WTC11 (cell line): ENCODE data around the gene SLC6A16. TPM values are rescaled to one million over a fixed set of nuclear protein-coding genes. Genes with fewer than 3 reads are reported as not detected.

ENCODE experiments used
- ATAC-seq: fragments of 200-7000 bp; cut with Tn5 transposase; 2 replicates; pipeline ENCODE4 v1.10.0; 2021; ENCODE audit warnings: mild to moderate bottlenecking, moderate library complexity
- CTCF ChIA-PET: fragments of 300-600 bp; sonication (Branson Sonifier 250); formaldehyde crosslinking; loops from one replicate; lab custom pipeline; 2021; ENCODE audit warnings: antibody characterized with exemption; lab: Charles Lee
- POLR2A ChIA-PET: fragments of 350-600 bp; sonication (Branson Sonifier 250); formaldehyde crosslinking; loops from one replicate; lab custom pipeline; 2021; ENCODE audit warnings: antibody characterized with exemption; lab: Charles Lee
- DNase-seq: peaks from one replicate; pipeline ENCODE4 v3.0.0; 2021; ENCODE audit warnings: low spot score
- H3K27ac Mint-ChIP-seq: 2 replicates; pipeline ENCODE4 v1.8.0; 2021; ENCODE audit warnings: mixed read lengths
- H3K27me3 Mint-ChIP-seq: 2 replicates; pipeline ENCODE4 v1.8.0; 2021; ENCODE audit warnings: low read depth, mild to moderate bottlenecking, moderate library complexity, mixed read lengths
- H3K36me3 Mint-ChIP-seq: 2 replicates; pipeline ENCODE4 v1.8.0; 2021; ENCODE audit warnings: mixed read lengths
- H3K4me1 Mint-ChIP-seq: 2 replicates; pipeline ENCODE4 v1.8.0; 2022; ENCODE audit warnings: mixed read lengths
- H3K4me3 Mint-ChIP-seq: 2 replicates; pipeline ENCODE4 v1.8.0; 2021; ENCODE audit warnings: mild to moderate bottlenecking, moderate library complexity, mixed read lengths
- H3K9me3 Mint-ChIP-seq: 2 replicates; pipeline ENCODE4 v1.8.0; 2021; ENCODE audit warnings: mixed read lengths
- CBFB ChIP-seq: sonication (generic); formaldehyde crosslinking; IDR thresholded peaks from 2 replicates; pipeline ENCODE4 v1.8.1; 2022; ENCODE audit warnings: mild to moderate bottlenecking, low read depth, missing genetic modification reagents
- ETV6 ChIP-seq: sonication (generic); formaldehyde crosslinking; IDR thresholded peaks from 2 replicates; pipeline ENCODE4 v1.8.1; 2022; ENCODE audit warnings: mild to moderate bottlenecking, missing genetic modification reagents
- KAT7 ChIP-seq: sonication (generic); formaldehyde crosslinking; IDR thresholded peaks from 2 replicates; pipeline ENCODE4 v1.8.1; 2023; ENCODE audit warnings: missing genetic modification reagents, mild to moderate bottlenecking, borderline replicate concordance
- MXD4 ChIP-seq: fragments of 250-450 bp; sonication (Bioruptor Pico); IDR thresholded peaks from 2 replicates; pipeline ENCODE4 v1.8.0; 2021; ENCODE audit warnings: mild to moderate bottlenecking, moderate library complexity, borderline replicate concordance
- MYBL2 ChIP-seq: sonication (generic); formaldehyde crosslinking; IDR thresholded peaks from 2 replicates; pipeline ENCODE4 v1.8.1; 2023; ENCODE audit warnings: mild to moderate bottlenecking, moderate library complexity, missing genetic modification reagents
- NFE2L1 ChIP-seq: sonication (generic); formaldehyde crosslinking; IDR thresholded peaks from 2 replicates; pipeline ENCODE4 v1.8.1; 2023; ENCODE audit warnings: missing genetic modification reagents
- NFYB ChIP-seq: sonication (generic); formaldehyde crosslinking; conservative IDR thresholded peaks from 2 replicates; pipeline ENCODE4 v1.8.0; 2022; ENCODE audit warnings: low read depth, missing genetic modification reagents
- OVOL2 ChIP-seq: fragments of 250-450 bp; sonication (Bioruptor Pico); IDR thresholded peaks from 2 replicates; pipeline ENCODE4 v1.9.0; 2021; ENCODE audit warnings: mild to moderate bottlenecking, borderline replicate concordance
- TEAD4 ChIP-seq: sonication (generic); formaldehyde crosslinking; IDR thresholded peaks from 2 replicates; pipeline ENCODE4 v1.8.0; 2022; ENCODE audit warnings: mild to moderate bottlenecking, missing genetic modification reagents
- ZNF219 ChIP-seq: sonication (generic); formaldehyde crosslinking; IDR thresholded peaks from 2 replicates; pipeline ENCODE4 v1.8.0; 2023; ENCODE audit warnings: missing genetic modification reagents, mild to moderate bottlenecking, borderline replicate concordance
- ZNF671 ChIP-seq: fragments of 250-450 bp; sonication (Bioruptor Pico); IDR thresholded peaks from 2 replicates; pipeline ENCODE4 v1.8.0; 2021; ENCODE audit warnings: mild to moderate bottlenecking
- total RNA-seq: library from RNA; stranded (reverse); gene quantifications from 3 replicates; pipeline ENCODE4 v1.2.3, GENCODE V29; 2021
- TF ChIP-seq, protein P1 (sequence below): sonication (generic); formaldehyde crosslinking; IDR thresholded peaks from 2 replicates; pipeline ENCODE4 v1.8.1; 2022; ENCODE audit warnings: low read depth, missing genetic modification reagents, borderline replicate concordance
- TF ChIP-seq, protein P2 (sequence below): sonication (generic); formaldehyde crosslinking; IDR thresholded peaks from 2 replicates; pipeline ENCODE4 v1.8.1; 2023; ENCODE audit warnings: mild to moderate bottlenecking, moderate library complexity, missing genetic modification reagents
- TF ChIP-seq, protein P3 (sequence below): sonication (generic); formaldehyde crosslinking; IDR thresholded peaks from 2 replicates; pipeline ENCODE4 v1.8.1; 2023; ENCODE audit warnings: mild to moderate bottlenecking, missing genetic modification reagents, moderate library complexity
- TF ChIP-seq, protein P4 (sequence below): sonication (generic); formaldehyde crosslinking; IDR thresholded peaks from 2 replicates; pipeline ENCODE4 v1.8.1; 2022; ENCODE audit warnings: mild to moderate bottlenecking, moderate library complexity, missing genetic modification reagents
- TF ChIP-seq, protein P5 (sequence below): sonication (generic); formaldehyde crosslinking; IDR thresholded peaks from 2 replicates; pipeline ENCODE4 v1.8.0; 2022; ENCODE audit warnings: mild to moderate bottlenecking, missing genetic modification reagents
- TF ChIP-seq, protein P6 (sequence below): sonication (generic); formaldehyde crosslinking; IDR thresholded peaks from 2 replicates; pipeline ENCODE4 v1.8.1; 2022; ENCODE audit warnings: missing genetic modification reagents, borderline replicate concordance
- TF ChIP-seq, protein P7 (sequence below): sonication (generic); formaldehyde crosslinking; conservative IDR thresholded peaks from 2 replicates; pipeline ENCODE4 v1.8.1; 2023; ENCODE audit warnings: mild to moderate bottlenecking, low read depth, missing genetic modification reagents, moderate library complexity

SLC6A16 gene
- total RNA-seq, 1 experiment from 2014 or later = 1.5 TPM

DNA sequence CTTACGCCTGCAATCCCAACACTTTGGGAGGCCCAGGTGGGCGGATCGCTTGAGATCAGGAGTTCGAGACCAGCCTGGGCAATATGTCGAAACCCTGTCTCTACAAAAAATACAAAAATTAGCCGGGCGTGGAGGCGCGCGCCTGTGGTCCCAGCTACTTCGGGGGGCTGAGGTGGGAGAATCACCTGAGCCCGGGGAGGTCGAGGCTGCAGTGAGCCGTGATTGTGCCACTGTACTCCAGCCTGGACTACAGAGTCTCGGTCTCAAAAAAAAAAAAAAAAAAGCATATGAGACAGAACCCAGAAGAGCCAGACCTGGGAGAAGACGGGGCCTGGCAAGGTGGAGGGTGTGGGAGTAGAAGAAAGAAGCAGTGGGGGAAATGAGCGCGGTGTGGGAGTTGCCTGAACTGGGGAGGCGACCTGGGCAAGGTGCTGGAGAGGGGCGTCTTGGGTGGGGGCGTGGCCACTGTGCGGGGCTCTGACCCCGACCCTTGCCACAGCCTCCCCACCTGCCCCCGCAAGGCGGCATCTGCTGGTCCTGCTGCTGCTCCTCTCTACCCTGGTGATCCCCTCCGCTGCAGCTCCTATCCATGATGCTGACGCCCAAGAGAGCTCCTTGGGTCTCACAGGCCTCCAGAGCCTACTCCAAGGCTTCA, 39.2 kb upstream of the SLC6A16 start:
- Mint-ChIP-seq H3K27me3 (peaks cover 5% of the 10 kb centered on the region), H3K9me3 (peaks cover 6% of the 10 kb centered on the region), H3K27ac (no peak overlapping the region), H3K36me3 (peaks cover 10% of the 10 kb centered on the region), H3K4me1 (peaks cover 8% of the 10 kb centered on the region)
- POLR2A ChIA-PET = no interaction called here
- ATAC-seq (no peak), DNase-seq (peak; percentile 23)
- TF ChIP-seq, protein P1, sequence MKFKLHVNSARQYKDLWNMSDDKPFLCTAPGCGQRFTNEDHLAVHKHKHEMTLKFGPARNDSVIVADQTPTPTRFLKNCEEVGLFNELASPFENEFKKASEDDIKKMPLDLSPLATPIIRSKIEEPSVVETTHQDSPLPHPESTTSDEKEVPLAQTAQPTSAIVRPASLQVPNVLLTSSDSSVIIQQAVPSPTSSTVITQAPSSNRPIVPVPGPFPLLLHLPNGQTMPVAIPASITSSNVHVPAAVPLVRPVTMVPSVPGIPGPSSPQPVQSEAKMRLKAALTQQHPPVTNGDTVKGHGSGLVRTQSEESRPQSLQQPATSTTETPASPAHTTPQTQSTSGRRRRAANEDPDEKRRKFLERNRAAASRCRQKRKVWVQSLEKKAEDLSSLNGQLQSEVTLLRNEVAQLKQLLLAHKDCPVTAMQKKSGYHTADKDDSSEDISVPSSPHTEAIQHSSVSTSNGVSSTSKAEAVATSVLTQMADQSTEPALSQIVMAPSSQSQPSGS = no peak
- TF ChIP-seq, protein P2, sequence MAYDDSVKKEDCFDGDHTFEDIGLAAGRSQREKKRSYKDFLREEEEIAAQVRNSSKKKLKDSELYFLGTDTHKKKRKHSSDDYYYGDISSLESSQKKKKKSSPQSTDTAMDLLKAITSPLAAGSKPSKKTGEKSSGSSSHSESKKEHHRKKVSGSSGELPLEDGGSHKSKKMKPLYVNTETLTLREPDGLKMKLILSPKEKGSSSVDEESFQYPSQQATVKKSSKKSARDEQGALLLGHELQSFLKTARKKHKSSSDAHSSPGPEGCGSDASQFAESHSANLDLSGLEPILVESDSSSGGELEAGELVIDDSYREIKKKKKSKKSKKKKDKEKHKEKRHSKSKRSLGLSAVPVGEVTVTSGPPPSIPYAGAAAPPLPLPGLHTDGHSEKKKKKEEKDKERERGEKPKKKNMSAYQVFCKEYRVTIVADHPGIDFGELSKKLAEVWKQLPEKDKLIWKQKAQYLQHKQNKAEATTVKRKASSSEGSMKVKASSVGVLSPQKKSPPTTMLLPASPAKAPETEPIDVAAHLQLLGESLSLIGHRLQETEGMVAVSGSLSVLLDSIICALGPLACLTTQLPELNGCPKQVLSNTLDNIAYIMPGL (CRISPR knock-in tag) = no peak
- TF ChIP-seq ZNF219 (CRISPR knock-in tag) = no peak
- TF ChIP-seq NFE2L1 (CRISPR knock-in tag) = no peak
- no peak for TF ChIP-seq NFYB (CRISPR knock-in tag)
- no peak for TF ChIP-seq KAT7 (CRISPR knock-in tag)
- no peak for TF ChIP-seq CBFB (CRISPR knock-in tag)
- TF ChIP-seq, protein P3, sequence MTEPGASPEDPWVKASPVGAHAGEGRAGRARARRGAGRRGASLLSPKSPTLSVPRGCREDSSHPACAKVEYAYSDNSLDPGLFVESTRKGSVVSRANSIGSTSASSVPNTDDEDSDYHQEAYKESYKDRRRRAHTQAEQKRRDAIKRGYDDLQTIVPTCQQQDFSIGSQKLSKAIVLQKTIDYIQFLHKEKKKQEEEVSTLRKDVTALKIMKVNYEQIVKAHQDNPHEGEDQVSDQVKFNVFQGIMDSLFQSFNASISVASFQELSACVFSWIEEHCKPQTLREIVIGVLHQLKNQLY (CRISPR knock-in tag) = no peak
- no peak for TF ChIP-seq ETV6 (CRISPR knock-in tag)
- no peak for TF ChIP-seq OVOL2
- TF ChIP-seq, protein P4, sequence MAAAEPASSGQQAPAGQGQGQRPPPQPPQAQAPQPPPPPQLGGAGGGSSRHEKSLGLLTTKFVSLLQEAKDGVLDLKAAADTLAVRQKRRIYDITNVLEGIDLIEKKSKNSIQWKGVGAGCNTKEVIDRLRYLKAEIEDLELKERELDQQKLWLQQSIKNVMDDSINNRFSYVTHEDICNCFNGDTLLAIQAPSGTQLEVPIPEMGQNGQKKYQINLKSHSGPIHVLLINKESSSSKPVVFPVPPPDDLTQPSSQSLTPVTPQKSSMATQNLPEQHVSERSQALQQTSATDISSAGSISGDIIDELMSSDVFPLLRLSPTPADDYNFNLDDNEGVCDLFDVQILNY = no peak
- TF ChIP-seq MYBL2 (CRISPR knock-in tag) = no peak
- no peak for TF ChIP-seq ZNF671 (CRISPR knock-in tag)
- TF ChIP-seq, protein P5, sequence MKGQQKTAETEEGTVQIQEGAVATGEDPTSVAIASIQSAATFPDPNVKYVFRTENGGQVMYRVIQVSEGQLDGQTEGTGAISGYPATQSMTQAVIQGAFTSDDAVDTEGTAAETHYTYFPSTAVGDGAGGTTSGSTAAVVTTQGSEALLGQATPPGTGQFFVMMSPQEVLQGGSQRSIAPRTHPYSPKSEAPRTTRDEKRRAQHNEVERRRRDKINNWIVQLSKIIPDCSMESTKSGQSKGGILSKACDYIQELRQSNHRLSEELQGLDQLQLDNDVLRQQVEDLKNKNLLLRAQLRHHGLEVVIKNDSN = no peak
- TF ChIP-seq, protein P6, sequence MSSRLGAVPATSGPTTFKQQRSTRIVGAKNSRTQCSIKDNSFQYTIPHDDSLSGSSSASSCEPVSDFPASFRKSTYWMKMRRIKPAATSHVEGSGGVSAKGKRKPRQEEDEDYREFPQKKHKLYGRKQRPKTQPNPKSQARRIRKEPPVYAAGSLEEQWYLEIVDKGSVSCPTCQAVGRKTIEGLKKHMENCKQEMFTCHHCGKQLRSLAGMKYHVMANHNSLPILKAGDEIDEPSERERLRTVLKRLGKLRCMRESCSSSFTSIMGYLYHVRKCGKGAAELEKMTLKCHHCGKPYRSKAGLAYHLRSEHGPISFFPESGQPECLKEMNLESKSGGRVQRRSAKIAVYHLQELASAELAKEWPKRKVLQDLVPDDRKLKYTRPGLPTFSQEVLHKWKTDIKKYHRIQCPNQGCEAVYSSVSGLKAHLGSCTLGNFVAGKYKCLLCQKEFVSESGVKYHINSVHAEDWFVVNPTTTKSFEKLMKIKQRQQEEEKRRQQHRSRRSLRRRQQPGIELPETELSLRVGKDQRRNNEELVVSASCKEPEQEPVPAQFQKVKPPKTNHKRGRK (CRISPR knock-in tag) = no peak
- no peak for TF ChIP-seq MXD4 (CRISPR knock-in tag)
- TF ChIP-seq, protein P7, sequence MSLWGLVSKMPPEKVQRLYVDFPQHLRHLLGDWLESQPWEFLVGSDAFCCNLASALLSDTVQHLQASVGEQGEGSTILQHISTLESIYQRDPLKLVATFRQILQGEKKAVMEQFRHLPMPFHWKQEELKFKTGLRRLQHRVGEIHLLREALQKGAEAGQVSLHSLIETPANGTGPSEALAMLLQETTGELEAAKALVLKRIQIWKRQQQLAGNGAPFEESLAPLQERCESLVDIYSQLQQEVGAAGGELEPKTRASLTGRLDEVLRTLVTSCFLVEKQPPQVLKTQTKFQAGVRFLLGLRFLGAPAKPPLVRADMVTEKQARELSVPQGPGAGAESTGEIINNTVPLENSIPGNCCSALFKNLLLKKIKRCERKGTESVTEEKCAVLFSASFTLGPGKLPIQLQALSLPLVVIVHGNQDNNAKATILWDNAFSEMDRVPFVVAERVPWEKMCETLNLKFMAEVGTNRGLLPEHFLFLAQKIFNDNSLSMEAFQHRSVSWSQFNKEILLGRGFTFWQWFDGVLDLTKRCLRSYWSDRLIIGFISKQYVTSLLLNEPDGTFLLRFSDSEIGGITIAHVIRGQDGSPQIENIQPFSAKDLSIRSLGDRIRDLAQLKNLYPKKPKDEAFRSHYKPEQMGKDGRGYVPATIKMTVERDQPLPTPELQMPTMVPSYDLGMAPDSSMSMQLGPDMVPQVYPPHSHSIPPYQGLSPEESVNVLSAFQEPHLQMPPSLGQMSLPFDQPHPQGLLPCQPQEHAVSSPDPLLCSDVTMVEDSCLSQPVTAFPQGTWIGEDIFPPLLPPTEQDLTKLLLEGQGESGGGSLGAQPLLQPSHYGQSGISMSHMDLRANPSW (CRISPR knock-in tag) = no peak
- TF ChIP-seq TEAD4 (CRISPR knock-in tag) = no peak
- TF ChIP-seq, all 79 proteins: peak for 0
- CTCF ChIA-PET = interaction anchor here (1.3 to 1.4 kb wide), 2 partner anchors 52 to 71 kb away, joined by 3 to 12 read pairs; no protein-coding TSS in a partner anchor
- no peak overlapping the region for H3K4me3 Mint-ChIP-seq
